Stomach (tissue), 9 donors: ENCODE data around the gene TEX261. TPM values are rescaled to one million over a fixed set of nuclear protein-coding genes. Genes with fewer than 3 reads are reported as not detected.

ENCODE experiments used
- DNase-seq, 2 donors: peaks; one replicate each; pipeline versions ENCODE4 v3.0.0 to v3.0.0-alpha.2; 2013 to 2019
- H3K27ac ChIP-seq, 5 donors: fragments of 200-600 bp in 4 of 5; sonication (generic) in 4 of 5; one replicate each; pipeline ENCODE4 v1.5.1; 2013 to 2019; ENCODE audit warnings: mild to moderate bottlenecking in 1 of 5, moderate library complexity in 1 of 5
- H3K27me3 ChIP-seq, 3 donors: fragments of 200-600 bp; sonication (generic); one replicate each; pipeline ENCODE4 v1.5.1; 2017 to 2019; ENCODE audit warnings: mixed run types in 1 of 3
- H3K36me3 ChIP-seq, 4 donors: fragments of 200-600 bp; sonication (generic); 1 replicate in 3 of 4; 2 replicates in 1 of 4; pipeline ENCODE4 v1.5.1; 2016 to 2019
- H3K4me1 ChIP-seq, 4 donors: fragments of 200-600 bp; sonication (generic); one replicate each; pipeline ENCODE4 v1.5.1; 2016 to 2019
- H3K4me3 ChIP-seq, 4 donors: fragments of 200-600 bp; sonication (generic) in 3 of 4; one replicate each; pipeline ENCODE4 v1.5.1; 2016 to 2019; ENCODE audit warnings: mild to moderate bottlenecking in 1 of 4
- H3K9me3 ChIP-seq, 4 donors: fragments of 200-600 bp; sonication (generic); one replicate each; pipeline ENCODE4 v1.5.1; 2016 to 2019
- EP300 ChIP-seq: sonication (generic); formaldehyde crosslinking; IDR thresholded peaks from one replicate; pipeline ENCODE4 v1.6.1; 2017; ENCODE audit warnings: antibody characterized with exemption
- POLR2A ChIP-seq, 4 donors: fragments of 450-650 bp; IDR thresholded peaks; one replicate each; pipeline ENCODE4 v1.6.1; 2016; ENCODE audit warnings: antibody characterized with exemption in 4 of 4, control low read depth in 2 of 4, mild to moderate bottlenecking in 1 of 4, moderate library complexity in 1 of 4
- POLR2AphosphoS5 ChIP-seq, 3 donors: sonication (generic); formaldehyde crosslinking; IDR thresholded peaks; one replicate each; pipeline ENCODE4 v1.6.1; 2016; ENCODE audit warnings: antibody characterized with exemption in 3 of 3
- WGBS, 5 donors: extraction: QIAGEN DNeasy Blood & Tissue Kit in 3 of 5; methylation state at CpG; one replicate each; pipeline versions ENCODE4 v1.1.5 to v1.1.7; 2013 to 2018; 5-methylcytosine and 5-hydroxymethylcytosine counted together
- intact Hi-C: fragments of 100-400 bp; cut with DNase I; formaldehyde crosslinking; loops from one replicate; pipeline ENCODE4 v1.15.1; 2023; ENCODE audit warnings: low total_unique reads
- polyA plus RNA-seq, 3 donors: library from polyadenylated mRNA; stranded (reverse); fragments of 200-250 nt; gene quantifications; one replicate each; pipeline ENCODE4 v1.2.3, GENCODE V29; 2013
- total RNA-seq, 5 donors: library from RNA; depleted of rRNA; stranded (reverse); fragments of >200 nt; gene quantifications; one replicate each; pipeline versions ENCODE4 v1.1.0 to v1.2.3, GENCODE V29; 2014 to 2016
- TF ChIP-seq, protein P1 (sequence below), 7 experiments: fragments of 450-650 bp in 4 of 7; fragments of 200-600 bp in 3 of 7; sonication (generic) in 3 of 7; IDR thresholded peaks; one replicate each; pipeline ENCODE4 v1.5.1; 2016 to 2019; ENCODE audit warnings: antibody characterized with exemption in 7 of 7, control low read depth in 2 of 7, mild to moderate bottlenecking in 1 of 7
- donor health status: healthy with polysubstance abuse.
- donor health status: Bipolar disorder and iron deficiency.
- donor health status: healthy.

Gene TEX261
- total and polyA plus RNA-seq, 8 donors = 5.2 to 39.1 (median 17.5) TPM

DNA sequence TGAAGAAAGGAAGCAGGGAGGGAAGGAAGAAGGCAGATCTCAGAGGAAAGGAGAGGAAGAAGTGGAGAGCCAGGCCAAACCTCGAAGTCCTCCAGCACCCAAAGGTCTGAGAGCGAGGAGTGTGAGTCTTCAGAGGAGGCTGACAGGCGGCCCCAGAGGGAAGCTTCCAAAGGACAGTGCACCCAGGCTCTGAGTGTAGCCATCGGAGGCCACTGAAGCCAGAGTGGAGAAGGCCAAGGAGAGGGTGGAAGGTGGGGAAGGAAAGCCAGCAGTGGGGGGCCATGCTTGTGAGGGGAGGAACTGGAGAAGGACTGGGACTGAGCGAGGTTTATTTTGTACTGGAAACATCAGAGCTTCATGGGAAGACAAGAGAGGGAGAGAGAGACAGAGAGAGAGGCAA lies 53.0 kb downstream of the TEX261 start:
- H3K9me3 ChIP-seq = no peaks in the 10 kb centered on the region
- no peak overlapping the region for H3K4me3 ChIP-seq
- no peaks in the 10 kb centered on the region for H3K36me3 ChIP-seq
- WGBS, 5 donors = 69 to 84% (median 73%) methylated on average over 5 of the region's 5 CpGs
- peaks cover 0 to 67% (median 11%) of the 10 kb centered on the region in 3 donors for H3K27me3 ChIP-seq
- no peak for TF ChIP-seq EP300
- no peak for DNase-seq
- H3K27ac ChIP-seq = no peak overlapping the region
- intact Hi-C loops = loop anchor here (10.0 kb wide), 1 partner anchor 67 kb away; no protein-coding TSS in a partner anchor
- H3K4me1 ChIP-seq = peaks cover 0 to 2% (median under 1%) of the 10 kb centered on the region in 4 donors

DNA sequence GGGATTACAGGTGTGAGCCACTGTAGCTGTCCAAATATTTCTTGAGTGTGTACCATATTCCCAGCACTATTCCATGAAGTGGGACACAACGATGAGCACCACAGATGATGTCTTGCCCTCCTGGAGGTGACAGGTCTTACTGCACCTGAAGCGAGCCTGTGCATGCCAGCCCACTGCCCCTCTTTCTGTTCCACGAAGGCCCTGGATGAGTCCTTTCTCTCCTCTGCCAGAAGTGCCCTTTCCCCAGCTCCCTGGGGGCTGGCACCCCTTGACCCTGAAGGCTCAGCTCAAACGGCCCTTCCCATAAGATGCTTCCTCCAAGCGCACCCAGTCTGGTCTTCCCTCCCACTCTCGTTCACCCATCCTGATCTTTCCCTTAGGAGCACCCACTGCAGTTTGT lies 53.5 kb downstream of the TEX261 start:
- Histone ChIP-seq H3K27ac (no peak overlapping the region), H3K4me3 (no peak overlapping the region), H3K36me3 (no peaks in the 10 kb centered on the region), H3K4me1 (no peaks in the 10 kb centered on the region), H3K9me3 (no peaks in the 10 kb centered on the region), H3K27me3 (peaks cover 0 to 67% (median 11%) of the 10 kb centered on the region in 3 donors)
- intact Hi-C loops = loop anchor here (10.0 kb wide), 1 partner anchor 66 kb away; no protein-coding TSS in a partner anchor
- TF ChIP-seq, protein P1, sequence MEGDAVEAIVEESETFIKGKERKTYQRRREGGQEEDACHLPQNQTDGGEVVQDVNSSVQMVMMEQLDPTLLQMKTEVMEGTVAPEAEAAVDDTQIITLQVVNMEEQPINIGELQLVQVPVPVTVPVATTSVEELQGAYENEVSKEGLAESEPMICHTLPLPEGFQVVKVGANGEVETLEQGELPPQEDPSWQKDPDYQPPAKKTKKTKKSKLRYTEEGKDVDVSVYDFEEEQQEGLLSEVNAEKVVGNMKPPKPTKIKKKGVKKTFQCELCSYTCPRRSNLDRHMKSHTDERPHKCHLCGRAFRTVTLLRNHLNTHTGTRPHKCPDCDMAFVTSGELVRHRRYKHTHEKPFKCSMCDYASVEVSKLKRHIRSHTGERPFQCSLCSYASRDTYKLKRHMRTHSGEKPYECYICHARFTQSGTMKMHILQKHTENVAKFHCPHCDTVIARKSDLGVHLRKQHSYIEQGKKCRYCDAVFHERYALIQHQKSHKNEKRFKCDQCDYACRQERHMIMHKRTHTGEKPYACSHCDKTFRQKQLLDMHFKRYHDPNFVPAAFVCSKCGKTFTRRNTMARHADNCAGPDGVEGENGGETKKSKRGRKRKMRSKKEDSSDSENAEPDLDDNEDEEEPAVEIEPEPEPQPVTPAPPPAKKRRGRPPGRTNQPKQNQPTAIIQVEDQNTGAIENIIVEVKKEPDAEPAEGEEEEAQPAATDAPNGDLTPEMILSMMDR (IDR thresholded peaks at IDR 0.05) = no peak
- TF ChIP-seq POLR2AphosphoS5 (IDR thresholded peaks at IDR 0.05) (no peak), EP300 (no peak), POLR2A (IDR thresholded peaks at IDR 0.05) (no peak)
- WGBS, 5 donors = 69 to 80% (median 72%) methylated on average over 6 of the region's 6 CpGs
- DNase-seq = no peak

DNA sequence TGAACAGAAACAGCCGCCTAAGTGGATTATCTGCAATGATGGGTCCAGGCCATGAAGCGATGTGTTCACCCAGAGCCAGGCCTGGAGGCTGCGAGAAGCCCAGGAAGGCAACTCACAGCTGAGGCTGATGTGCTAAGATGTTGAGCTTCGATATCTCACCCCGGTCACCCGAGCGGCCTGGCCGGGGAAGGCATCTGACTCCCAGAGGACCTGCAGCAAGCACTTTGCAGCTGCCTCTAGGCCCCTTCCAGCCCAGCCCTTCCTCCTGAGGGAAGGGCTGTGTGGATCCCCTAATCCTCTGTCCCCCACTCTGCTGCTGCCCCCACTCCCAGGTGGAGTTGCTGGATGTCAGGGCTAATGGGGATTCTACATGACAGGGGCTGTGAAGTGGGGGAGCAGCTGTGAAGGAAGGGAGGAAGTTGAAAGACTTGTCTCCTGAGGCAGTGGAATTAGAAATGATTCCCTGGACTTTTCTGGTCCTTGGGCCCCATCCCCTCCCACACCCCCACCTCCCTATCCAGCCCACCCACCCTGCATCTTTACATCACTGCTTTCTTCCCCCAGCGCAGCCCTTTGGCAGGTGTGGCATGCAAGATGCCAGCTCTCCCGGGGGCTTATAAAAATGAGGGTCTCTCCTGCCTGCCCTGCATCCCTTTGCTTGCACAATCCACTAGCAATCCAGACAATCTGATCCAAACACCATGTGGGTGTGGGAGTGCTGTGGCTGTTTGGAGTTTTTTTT lies 54.7 kb downstream of the TEX261 start:
- H3K27ac ChIP-seq = no peak overlapping the region
- no peak overlapping the region for H3K4me3 ChIP-seq
- no peak for DNase-seq
- H3K27me3 ChIP-seq = peaks cover 0 to 74% (median 11%) of the 10 kb centered on the region in 3 donors
- 71 to 92% (median 87%) methylated on average over 9 to 10 of the region's 10 CpGs for WGBS, 5 donors
- no peaks in the 10 kb centered on the region for H3K36me3 ChIP-seq
- intact Hi-C loops = loop anchor here (10.0 kb wide), 1 partner anchor 65 kb away; no protein-coding TSS in a partner anchor
- H3K4me1 ChIP-seq = no peaks in the 10 kb centered on the region
- H3K9me3 ChIP-seq = no peaks in the 10 kb centered on the region
- TF ChIP-seq EP300 (no peak), POLR2A (IDR thresholded peaks at IDR 0.05) (no peak), POLR2AphosphoS5 (IDR thresholded peaks at IDR 0.05) (no peak)
- TF ChIP-seq, protein P1 (IDR thresholded peaks at IDR 0.05) = no peak

DNA sequence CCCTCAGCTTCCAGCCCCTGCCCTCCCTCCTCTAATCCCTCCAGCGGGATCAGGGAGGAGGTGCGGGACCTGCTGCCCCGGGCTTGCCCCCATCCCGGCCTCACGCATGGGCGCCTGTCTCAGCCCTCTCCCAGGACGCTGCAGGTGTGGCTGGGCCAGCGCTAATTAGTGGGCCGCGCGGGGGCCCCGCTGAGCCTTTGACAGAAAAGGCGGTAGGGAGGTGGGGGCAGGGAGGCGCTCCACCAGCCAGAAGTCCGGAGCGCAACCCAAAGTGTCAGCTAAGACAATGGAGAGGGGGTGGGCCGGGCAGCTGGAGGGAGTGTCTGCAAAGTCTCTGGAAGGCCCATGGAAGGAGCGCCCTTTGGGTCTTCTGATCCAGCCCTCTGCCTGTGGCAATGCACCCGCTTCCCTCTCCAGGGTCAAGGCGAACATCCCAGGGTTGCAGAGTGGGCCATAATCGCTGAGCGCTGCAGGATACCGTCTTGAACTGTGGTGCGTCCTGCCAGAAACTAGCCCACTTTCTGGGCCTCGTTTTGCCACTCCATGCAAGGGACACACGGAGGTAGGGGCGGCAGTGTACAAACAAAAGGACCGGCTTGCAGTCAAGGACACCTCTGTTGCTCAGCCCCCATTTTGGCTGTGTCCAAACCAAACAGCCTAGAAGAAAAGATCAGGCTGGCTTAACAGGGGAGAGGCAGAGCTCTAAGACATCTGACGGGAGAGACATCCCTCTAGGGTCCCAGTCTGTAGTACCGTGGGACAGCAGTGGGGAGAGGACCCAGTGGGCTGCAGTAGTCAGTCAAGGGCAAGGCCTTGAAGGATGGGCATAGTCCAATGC lies 55.5 kb downstream of the TEX261 start:
- H3K36me3 ChIP-seq = no peaks in the 10 kb centered on the region
- intact Hi-C loops = no loop called here
- no peak overlapping the region for H3K27ac ChIP-seq
- H3K4me3 ChIP-seq = no peak overlapping the region
- no peaks in the 10 kb centered on the region for H3K4me1 ChIP-seq
- peaks cover 0 to 74% (median 8%) of the 10 kb centered on the region in 3 donors for H3K27me3 ChIP-seq
- no peak for DNase-seq
- WGBS, 5 donors = 35 to 50% (median 40%) methylated on average over 28 to 30 of the region's 30 CpGs
- no peaks in the 10 kb centered on the region for H3K9me3 ChIP-seq
- TF ChIP-seq POLR2A (IDR thresholded peaks at IDR 0.05) (no peak), POLR2AphosphoS5 (IDR thresholded peaks at IDR 0.05) (no peak), EP300 (no peak)
- TF ChIP-seq, protein P1 (IDR thresholded peaks at IDR 0.05) = no peak
